RPMI8226 (cell line): ENCODE results near the gene TNPO2.

Source experiments
- DNase-seq: peaks from one replicate; pipeline ENCODE4 v3.0.0-alpha.2; 2015

The TNPO2 gene

GRCh38 chr19:12723641-12724426, at the start of gene TNPO2:
TNPO2 (minus strand) TSS chr19:12723932; CDS start chr19:12720977, 2,955 bp downstream.
- DNase-seq, result peak; percentile 83

- DNase-seq, result no peak
These were observed 48.6 kb upstream of the TNPO2 start for GRCh38 chr19:12772323-12772722.

GRCh38 chr19:12770922-12771321, 47.2 kb upstream of the TNPO2 start:
- DNase-seq, result no peak

GRCh38 chr19:12769689-12770088, 46.0 kb upstream of the TNPO2 start:
- DNase-seq, result no peak

GRCh38 chr19:12767666-12768065, 43.9 kb upstream of the TNPO2 start:
- no peak for DNase-seq

- no peak for DNase-seq
These were observed 43.4 kb upstream of the TNPO2 start for GRCh38 chr19:12767150-12767549.

GRCh38 chr19:12766051-12766521, 42.4 kb upstream of the TNPO2 start:
- DNase-seq, result peak; percentile 84

- no peak for DNase-seq
These were observed 41.0 kb upstream of the TNPO2 start for GRCh38 chr19:12764698-12765097.

- DNase-seq, result no peak
These were observed 39.4 kb upstream of the TNPO2 start for GRCh38 chr19:12763100-12763499.

GRCh38 chr19:12759686-12760085, 36.0 kb upstream of the TNPO2 start:
- DNase-seq, result no peak

GRCh38 chr19:12757544-12758274, 34.0 kb upstream of the TNPO2 start:
- peak; percentile 75 for DNase-seq

- DNase-seq, result no peak
These were observed 32.6 kb upstream of the TNPO2 start for GRCh38 chr19:12756150-12756883.

GRCh38 chr19:12754465-12755196, 30.9 kb upstream of the TNPO2 start:
- DNase-seq, result no peak

- DNase-seq, result no peak
These were observed 28.5 kb upstream of the TNPO2 start for GRCh38 chr19:12752056-12752781.

GRCh38 chr19:12751635-12752034, 27.9 kb upstream of the TNPO2 start, which contains the start of gene BEST2:
BEST2 (plus strand) TSS chr19:12751791; CDS start chr19:12752593, 802 bp downstream.
- no peak for DNase-seq

GRCh38 chr19:12750851-12751250, 27.1 kb upstream of the TNPO2 start:
- no peak for DNase-seq

- DNase-seq, result no peak
These were observed 26.3 kb upstream of the TNPO2 start for GRCh38 chr19:12749938-12750521.

- DNase-seq, result no peak
These were observed 24.8 kb upstream of the TNPO2 start for GRCh38 chr19:12748489-12748888.

GRCh38 chr19:12745166-12745897, 21.6 kb upstream of the TNPO2 start:
- no peak for DNase-seq

GRCh38 chr19:12737835-12738351, 14.2 kb upstream of the TNPO2 start:
- no peak for DNase-seq
